HG02870 (cell line): ENCODE data around the gene UBR4.
"Not testable (repeated sequence)": the region's sequence is repeated elsewhere in the genome, so short reads cannot be mapped to it uniquely, and the experiment has no call there.

ENCODE experiments used
- ATAC-seq: cut with Tn5 transposase; IDR thresholded peaks from one replicate; pipeline ENCODE4 v1.9.1; 2021; ENCODE audit warnings: mild to moderate bottlenecking, moderate library complexity; ENCODE audit not compliant: unreplicated experiment

The UBR4 gene

GRCh38 chr1:19220080-19220846 is 10.2 kb upstream of the UBR4 start:
- no peak for ATAC-seq

GRCh38 chr1:19219451-19219850 is 9.4 kb upstream of the UBR4 start:
- ATAC-seq, result no peak

GRCh38 chr1:19216585-19216984 is 6.5 kb upstream of the UBR4 start:
- ATAC-seq, result not testable (repeated sequence)

- no peak for ATAC-seq
These were observed 3.5 kb upstream of the UBR4 start for GRCh38 chr1:19213580-19213979.

GRCh38 chr1:19212167-19212566 is 2.1 kb upstream of the UBR4 start:
- no peak for ATAC-seq

- no peak for ATAC-seq
These were observed 895 bp upstream of the UBR4 start for GRCh38 chr1:19210772-19211549.

- peak; percentile 44 for ATAC-seq
These were observed 552 bp downstream of the UBR4 start for GRCh38 chr1:19209439-19209989.

- no peak for ATAC-seq
These were observed 1.2 kb downstream of the UBR4 start for GRCh38 chr1:19208710-19209438.

- no peak for ATAC-seq
These were observed 3.1 kb downstream of the UBR4 start for GRCh38 chr1:19206947-19207346.

GRCh38 chr1:19205845-19206244 is 4.2 kb downstream of the UBR4 start:
- ATAC-seq, result no peak

GRCh38 chr1:19205403-19205802 is 4.7 kb downstream of the UBR4 start:
- no peak for ATAC-seq

- no peak for ATAC-seq
These were observed 5.4 kb downstream of the UBR4 start for GRCh38 chr1:19204446-19205266.

GRCh38 chr1:19203440-19203839 is 6.6 kb downstream of the UBR4 start:
- no peak for ATAC-seq

GRCh38 chr1:19202396-19202795 is 7.7 kb downstream of the UBR4 start:
- no peak for ATAC-seq

GRCh38 chr1:19199969-19200604 is 10.0 kb downstream of the UBR4 start:
- ATAC-seq, result no peak

GRCh38 chr1:19199329-19199968 is 10.6 kb downstream of the UBR4 start:
- ATAC-seq, result no peak

- ATAC-seq, result no peak
These were observed 11.2 kb downstream of the UBR4 start for GRCh38 chr1:19198820-19199219.

GRCh38 chr1:19197845-19198244 is 12.2 kb downstream of the UBR4 start:
- ATAC-seq, result no peak

GRCh38 chr1:19196331-19196730 is 13.7 kb downstream of the UBR4 start:
- no peak for ATAC-seq
